SKM-1 (cell line): ENCODE results near the gene PLEKHG1.

ENCODE experiments used
- DNase-seq: peaks from one replicate; lab custom pipeline; 2025; ENCODE audit not compliant: unreplicated experiment; lab: John Stamatoyannopoulos, UW

The PLEKHG1 gene

DNA sequence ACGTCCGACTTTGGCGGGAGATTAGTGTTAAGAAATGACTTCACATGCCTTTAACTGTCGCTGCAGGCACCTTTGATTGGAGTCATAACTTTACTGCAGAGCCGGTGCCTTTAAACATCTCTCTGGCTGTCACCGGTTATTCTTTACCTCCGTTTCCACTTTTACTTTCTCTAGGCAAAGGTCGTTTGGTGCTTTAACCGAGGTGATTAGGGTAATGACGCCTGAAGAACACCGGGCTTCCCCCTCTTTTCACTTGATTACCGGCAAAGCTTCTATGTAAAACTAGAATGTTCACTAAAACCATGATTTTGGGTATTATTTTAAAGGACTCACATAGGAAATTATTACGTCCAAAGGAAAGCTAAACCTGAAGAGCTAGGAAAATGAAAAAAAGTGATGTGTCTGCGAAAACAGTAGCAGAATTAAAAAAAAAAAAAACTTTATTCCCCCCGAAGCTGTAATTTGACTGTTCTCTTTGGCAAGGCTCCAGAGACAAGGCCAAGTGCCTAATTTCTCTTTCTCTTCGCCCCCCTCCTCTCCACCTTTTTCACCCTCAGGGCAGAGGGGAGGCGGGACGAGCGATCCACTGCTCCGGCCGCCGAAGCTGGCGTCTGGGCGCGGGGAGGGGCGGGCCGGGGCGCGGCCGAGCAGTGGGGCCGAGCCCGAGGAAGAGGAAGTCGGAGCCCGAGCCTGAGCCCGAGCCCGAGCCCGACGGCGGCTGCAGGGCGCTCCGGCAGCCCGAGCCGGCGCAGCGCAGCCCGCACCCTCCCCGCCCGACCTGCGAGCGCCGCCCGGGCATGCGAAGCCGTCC is at the start of gene PLEKHG1:
PLEKHG1 (plus strand) TSS at position 687 of the 811 bp plus-strand sequence. CDS start 133,797 bp downstream, outside the sequence.
- DNase-seq, result no peak

DNA sequence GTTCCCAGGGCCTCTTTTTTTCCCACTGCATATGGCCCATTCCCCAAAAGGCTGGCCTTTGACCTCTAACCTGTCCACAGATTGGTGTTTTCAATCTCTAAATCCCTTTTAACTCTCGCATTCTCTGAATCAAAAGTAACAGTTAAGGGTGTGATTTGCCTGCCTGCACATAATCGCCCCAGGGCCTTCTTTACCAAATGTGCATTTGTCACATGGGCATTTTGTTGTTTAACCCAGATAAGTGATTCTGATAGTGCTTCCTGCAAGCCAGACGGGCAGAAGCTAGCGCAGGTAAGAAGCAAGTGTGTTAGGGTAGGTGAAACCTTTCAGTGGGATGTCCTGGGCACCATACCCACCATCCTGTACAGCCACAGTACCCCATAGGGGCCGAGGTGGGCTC is 49.4 kb upstream of the PLEKHG1 start:
- no peak for DNase-seq

DNA sequence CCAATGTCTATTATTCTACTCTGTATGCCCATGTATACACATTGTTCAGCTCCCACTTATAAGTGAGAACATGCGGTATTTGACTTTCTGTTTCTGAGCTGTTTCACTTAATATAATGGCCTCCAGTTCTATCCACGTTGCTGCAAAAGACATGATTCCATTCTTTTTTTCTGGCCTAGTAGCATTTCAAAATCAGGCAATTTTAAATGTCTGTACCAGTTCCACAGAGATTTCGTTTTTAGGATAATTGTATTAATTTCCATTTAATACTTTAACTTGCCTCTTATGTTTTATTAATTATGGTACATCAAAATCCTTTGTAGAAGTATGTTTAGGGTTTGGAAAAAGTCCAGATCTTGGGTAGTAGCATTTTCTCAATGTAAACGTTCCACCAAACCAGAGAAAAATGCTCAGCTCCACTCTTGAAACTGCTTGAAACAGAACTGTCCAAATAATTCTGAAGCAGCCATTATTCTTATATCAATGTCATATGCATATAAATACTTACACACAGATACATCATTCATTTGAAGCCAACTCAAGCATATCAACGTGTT is 42.6 kb upstream of the PLEKHG1 start:
- DNase-seq, result no peak

DNA sequence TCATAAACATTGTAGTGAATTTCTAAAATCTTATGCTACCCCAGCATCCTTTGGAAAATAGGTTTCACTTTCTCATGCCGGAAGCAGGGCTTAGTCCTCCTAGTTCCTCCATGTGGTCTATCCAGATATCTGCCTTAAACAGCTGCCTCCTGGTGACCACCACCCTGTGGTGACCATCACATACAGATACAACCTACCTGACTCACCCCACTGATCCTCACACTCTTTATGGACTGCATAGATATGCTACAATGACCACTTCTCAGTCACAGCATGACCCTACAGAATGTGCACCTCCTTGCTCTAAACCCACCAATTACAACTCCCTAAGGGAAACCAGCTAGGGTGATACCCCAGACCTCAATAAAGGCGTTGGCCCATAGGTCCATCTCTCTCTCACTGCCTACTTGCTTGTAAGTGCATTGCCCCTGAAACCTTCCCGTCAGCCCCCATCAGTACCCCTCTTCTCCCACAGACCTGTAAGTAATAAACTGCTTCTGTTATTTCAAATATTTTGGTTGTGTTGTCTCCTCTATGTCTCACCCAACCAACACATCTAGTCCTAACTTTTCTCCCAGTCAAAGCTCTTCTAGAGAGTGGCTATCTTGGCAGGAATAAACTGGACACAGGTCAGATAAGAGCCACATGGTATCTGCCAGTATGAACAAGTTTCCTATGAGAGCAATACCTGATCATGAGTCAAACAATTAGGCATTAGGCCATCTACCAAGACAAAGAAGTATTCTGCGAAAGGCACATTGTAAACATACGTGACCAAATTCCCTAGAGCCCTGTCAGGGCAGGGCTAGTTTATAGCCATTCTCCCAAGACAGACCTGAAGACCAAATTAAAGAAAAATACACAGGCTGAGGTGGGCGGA is 39.4 kb upstream of the PLEKHG1 start:
- no peak for DNase-seq

DNA sequence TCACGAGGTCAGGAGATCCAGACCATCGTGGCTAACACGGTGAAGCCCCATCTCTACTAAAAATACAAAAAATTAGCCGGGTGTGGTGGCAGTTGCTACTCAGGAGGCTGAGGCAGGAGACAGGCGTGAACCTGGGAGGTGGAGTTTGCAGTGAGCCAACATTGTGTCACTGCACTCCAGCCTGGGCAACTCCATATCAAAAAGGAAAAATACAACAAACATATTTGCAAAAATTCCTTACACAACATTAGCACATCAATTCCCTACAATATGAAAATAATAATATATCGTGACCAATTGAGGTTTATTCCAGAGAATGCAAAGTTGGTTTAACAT is 38.8 kb upstream of the PLEKHG1 start:
- DNase-seq, result no peak

DNA sequence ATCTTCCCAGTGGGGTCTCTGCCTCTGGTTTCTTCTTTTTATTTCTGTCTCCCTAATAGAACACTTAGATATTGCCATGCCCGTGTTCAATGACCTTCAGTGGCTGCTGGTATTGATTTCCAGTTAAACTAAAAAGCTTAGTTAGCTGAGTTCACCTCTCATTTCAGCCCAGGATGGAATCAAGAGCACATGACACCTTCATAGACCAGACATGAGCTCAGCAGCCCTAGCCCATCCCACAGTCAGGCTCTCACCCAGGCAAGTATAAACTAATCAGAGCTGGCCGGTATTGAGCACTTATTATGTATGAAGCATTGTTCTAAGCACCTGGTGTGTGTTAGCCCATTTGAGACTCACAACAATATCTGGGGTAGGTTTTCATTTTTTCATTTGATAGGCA is 33.7 kb upstream of the PLEKHG1 start:
- DNase-seq, result no peak

DNA sequence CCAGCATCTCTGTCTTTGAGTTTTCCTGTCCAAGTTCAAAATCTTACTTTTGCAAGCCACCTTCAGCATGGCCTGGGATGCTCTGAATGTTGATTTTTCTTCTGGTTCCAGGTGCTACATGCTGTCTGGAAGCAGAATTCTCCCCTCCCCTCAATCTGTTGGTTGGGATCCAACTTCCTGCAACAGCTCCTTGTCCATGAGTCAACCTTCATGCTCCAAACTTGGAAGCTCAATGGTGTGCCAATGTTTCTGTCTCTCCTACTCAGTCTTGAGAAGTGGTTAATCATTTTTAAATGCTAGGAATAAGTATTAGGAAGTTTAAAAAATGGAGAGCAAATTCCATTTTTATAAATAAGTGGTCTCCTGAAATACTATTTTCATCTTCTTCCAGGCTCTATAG is 33.2 kb upstream of the PLEKHG1 start:
- DNase-seq, result no peak

DNA sequence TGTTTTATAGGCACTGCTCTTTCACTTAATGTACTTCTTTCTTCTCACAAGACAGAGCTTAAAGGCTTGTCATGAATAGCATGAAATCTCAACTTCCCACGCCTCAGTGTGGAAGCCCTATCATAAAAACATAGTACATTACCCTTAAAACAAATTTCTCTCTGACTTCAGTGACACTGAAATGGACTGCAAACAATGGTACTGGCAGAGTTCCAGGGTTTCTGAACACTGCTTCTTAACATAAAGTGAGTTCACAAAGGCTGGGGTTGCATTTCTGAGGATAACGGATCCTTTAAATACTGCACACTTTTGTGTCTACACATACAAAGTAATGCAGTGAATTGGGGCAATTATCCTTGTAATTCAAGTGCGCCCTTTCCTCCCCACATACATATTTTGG is 32.3 kb upstream of the PLEKHG1 start:
- DNase-seq, result no peak

DNA sequence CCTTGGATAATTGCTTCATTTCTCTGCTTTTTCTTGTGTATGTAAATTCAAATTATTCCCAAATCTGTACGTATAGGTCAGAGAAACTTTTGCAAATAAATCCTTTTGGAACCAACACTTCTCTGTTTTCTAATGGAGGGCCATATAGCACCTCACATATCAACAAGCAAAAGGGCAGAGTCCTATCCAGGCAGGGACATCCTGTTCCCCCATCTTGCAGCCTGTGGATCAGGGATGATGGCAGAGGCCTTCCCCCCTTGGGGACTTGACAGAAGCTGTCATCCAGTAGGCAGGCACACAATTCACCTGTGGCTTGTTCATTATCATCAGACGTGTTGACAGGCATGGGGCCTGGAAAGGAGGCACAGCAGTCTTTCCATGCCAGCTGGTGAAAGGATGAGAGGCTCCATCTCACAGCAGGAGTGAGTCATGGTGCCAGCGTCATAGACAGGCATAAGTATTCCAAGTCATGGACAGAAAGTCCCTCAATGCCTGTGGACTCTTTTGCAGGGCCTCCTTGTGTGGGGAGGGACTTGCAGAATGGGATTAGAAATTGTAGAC is 31.8 kb upstream of the PLEKHG1 start:
- DNase-seq, result no peak

DNA sequence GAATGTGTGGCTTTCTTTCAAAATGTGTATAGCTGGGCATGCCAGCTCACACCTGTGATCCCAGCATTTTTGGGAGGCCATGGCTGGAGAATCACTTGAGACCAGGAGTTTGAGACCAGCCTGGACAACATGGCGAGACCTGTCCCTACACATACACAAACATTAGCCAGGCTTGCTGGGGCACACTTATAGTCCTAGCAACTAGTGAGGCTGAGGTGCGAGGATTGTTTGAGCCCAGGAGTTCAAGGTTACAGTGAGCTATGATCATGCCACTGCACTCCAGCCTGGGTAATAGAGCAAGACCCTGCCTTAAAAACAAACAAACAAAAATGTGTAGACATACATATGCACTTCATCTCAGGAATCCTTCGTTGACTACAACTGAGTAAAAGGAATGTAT is 31.1 kb upstream of the PLEKHG1 start:
- DNase-seq, result no peak

DNA sequence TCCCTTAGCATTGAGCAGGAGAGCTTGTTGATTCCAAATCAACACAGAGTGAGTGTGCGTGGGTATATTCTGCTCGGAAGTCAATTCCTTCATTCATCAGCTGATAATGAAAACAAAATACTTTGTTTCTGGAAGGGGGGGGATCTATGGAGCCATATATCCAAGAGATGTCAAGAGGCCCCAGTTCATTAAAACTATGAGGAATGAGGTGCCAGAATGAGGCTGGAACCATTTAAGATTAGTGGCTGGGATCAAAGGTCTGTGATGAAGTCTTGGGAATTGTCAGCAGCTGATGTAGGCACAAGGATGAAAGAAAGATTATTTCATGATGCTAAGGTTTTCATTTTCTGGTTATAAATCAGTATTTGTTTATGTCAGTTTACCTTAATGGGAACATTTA is 30.5 kb upstream of the PLEKHG1 start:
- DNase-seq, result no peak

DNA sequence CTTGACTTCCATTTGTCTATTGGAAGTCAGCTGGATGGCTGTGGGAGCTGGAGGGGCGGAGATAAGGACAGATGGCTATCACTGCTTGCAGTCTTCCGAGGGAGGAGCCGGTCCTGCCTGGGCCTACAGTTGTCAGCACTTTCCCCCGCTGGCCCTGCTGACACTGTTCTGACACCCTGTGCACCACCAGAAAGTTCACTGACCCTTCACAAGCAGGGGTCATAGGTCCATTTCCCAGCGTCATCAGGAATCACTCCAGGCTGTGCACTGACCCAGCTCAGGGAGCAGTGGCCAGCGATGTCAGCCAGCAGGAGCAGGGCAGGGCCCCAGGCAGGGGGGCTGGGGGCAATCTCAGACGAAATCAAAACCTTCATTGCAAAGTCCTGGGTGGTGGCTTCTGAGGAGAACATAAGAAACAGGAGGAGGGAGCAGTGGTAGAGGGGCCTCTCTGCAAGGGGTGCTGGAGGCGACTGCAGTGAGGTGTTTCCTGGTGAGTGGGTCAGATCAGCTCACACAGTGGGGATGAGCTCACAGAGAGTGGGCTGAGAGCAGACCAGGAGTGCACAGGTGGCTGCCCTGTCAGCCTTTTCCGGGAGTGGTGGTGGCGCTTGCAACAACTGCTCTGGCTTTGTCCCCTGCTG is 26.5 kb upstream of the PLEKHG1 start:
- no peak for DNase-seq

DNA sequence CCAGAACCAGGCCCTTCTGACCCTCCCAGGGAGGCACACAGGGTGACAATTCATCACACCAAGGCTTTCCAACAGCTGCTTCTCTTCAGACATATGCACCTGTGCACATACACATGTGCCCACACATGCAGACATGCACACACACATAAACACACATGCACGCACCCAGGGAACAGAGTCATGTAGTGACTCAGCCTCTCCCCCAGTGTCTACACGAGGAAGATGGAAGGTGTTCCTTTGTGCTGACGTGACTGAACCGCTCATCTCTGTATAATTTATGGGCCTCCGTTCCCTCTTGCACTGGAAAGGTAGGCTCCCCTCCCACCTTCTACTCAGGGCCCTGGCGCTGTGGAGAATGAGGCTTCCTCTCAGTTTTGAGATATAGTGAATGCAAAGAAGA is 23.8 kb upstream of the PLEKHG1 start:
- DNase-seq, result no peak

DNA sequence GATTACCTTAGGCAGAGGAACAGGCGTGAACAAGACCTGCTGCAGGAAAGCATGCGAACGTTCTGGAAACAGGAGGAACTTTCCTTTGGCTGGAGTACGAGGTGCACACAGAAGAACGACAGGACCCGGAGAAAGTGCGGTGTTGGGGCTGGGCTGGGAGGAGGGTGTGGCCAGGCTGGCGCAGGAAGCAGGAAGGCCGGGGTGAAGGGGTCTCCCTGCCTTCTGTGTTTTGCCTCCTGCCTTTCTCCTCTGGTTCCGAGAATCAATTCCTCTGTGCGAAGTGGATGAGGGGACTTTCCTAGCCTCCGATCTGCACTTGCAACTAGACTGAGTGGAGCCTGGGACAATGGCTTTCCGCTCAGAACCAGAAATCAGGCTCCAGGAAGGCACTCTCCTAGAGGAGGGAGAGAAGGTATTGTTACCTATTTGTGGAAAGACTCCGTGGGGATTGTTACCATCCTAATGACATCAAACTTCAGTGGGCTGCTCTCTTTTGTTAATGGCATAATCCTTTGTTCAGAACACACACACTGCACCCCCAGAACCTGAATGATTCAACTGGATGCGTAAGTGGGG is 22.9 kb upstream of the PLEKHG1 start:
- no peak for DNase-seq

DNA sequence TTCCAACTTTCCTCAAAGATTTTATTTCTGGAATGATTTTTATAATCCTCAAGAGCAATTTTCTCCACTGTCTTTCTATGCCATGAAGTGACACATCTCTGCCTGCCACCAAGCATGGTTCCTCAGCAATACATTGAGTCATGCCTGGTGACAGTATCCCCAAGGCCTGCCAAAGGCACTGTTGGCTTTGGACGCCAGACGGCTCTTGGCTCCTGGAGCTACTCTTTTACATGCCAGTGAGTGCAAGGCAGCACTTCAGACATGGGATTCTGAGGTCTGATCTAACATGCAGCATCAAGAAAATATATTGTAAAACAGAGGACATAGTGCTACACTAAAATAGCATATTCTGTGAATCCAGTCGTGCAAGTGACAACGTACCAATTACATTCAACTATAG is 20.1 kb upstream of the PLEKHG1 start:
- no peak for DNase-seq

DNA sequence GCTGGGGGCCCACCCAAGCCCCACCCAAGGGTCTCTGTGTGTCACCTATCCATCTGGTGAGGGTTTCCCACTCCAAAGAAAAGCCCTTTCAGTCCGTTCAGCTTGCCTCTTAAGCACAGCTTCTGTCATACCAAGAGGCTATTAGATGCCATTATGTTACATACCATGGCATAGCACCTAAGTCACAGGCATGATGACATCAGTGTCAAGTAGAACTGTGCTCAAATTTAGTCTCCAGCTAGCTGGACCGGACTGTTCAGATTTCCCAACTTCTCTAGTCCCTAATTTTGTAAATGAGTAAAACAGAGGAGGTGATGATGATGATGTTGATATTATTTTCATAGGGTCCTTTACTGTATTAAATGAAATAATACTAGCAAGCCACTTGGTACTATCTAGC is 19.2 kb upstream of the PLEKHG1 start:
- DNase-seq, result no peak

DNA sequence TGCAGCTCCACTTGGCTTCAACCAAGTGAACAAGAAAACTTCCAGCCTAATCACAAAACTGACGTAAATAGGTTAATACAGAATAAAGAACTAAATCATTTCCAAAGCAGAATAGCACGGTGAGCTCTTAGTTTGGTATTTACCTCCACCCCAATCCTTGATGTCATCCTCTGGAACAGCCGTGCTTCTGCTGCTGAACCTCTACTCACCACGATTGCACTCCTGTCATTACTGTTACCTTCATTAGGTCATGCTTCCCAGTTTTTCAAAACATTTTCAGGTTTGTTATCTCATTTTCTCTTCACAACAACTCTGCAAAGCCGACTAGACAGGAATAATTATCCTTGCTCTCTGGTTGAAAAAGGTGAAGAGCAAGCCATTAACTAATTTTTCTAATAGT is 15.6 kb upstream of the PLEKHG1 start:
- DNase-seq, result no peak

DNA sequence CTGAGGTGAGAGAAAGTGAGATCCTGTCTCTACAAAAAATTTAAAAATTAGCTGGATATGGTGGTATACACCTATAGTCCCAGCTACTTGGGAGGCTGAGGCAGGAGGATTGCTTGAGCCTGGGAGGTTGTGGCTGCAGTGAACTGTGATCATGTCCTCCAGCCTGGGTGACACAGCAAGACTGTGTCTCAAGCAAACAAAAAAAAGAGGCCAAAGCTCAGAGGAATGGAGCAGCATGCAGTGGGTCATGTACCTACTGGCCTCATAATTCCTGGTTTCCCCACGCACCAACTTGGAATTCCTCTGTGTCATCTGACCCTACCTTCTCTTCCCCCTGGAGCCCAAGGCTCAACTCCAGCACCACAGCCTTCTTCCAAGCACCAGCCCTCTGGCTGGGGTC is 15.1 kb upstream of the PLEKHG1 start:
- DNase-seq, result no peak

DNA sequence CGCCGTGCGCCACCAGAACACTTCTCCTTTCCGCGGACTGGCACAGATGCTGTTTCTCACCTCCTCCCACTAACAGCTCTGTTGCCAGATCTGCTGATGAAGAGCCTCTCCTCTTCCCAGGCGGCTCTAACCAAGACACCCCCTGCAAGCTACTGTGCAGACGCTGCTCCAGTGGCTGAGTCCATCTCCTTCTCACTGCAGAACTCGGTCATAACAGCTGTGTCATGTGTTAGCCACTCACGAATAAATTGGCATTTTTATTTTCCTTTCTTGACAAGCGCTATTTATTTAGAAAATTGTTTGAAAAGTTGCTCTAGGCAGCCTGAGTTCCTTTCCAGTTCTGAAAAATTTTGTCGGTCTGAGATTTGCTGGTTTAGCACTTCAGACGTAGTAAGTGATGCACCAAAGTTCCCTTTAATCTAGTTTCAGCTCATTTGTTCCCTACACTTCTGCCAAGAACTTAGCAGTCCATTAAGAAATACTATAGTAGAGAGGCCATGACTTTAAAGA is 12.8 kb upstream of the PLEKHG1 start:
- no peak for DNase-seq

DNA sequence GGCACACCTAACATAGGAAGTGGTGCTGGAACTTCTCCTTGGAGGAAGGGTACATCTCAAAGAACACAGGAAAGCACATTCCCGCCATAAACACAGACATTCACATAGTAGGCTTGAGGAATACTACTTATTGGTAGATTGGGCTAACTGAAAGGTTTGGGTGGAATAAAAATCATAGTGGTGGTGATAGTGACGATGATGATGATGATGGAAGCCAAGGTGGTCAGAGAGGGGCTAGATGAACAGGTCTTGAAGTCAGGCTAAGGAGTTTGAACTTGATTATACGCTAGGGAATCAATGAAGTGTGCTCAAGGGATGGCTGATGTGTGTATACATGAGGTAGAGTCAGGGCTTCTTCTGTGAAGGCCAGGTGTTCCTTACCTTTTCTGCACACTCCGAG is 12.0 kb upstream of the PLEKHG1 start:
- DNase-seq, result no peak
